ENCODE data around the gene LTB4R2. TPM values are rescaled to one million over a fixed set of nuclear protein-coding genes. Genes with fewer than 3 reads are reported as not detected.
A peak's percentile ranks its signal among the peaks of the same experiment; 100 is the strongest.
"Not testable (repeated sequence)": the region's sequence is repeated elsewhere in the genome, so short reads cannot be mapped to it uniquely, and the experiment has no call there.

The LTB4R2 gene
- total RNA-seq, 2 donors from 2014 or later: 2.5 to 4.0 TPM

DNA sequence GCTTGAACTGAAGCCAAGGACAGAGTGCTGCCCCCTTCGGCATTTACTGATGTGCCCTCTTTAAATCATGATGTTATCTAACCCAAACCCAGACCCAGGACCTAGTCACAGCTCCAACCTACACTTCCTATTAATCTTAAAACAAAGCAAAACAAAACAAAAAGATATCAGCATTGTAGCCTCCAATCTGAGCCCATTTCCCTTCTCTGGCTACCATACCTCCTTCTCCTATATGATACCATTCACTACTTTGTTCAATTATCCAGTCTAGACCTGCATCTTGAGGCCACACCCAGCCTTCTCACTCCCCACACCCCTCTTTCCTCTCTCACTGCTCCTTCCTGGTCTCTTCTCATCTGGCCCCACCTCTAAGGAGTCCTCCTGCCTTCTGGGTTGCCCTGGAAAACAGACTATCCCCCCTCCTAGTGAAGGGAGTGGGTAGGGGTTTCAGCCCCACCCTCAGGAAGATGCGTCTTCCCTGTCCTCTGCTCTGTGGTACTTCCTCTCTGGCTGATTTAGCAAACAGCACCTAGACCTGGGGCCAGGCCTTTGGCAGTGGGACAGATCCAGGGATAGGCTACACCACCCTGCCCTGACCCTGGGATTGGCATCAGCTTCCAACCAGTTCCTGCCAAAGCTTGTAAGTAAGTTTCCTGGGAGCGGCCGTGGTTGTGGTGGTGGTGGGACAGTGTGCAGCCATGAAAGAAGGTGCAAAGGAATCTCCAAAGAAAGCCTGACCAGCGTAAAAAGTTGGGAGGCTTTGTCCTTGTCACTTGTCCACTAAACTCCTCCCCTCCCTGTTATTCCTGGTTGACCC is 4.6 kb downstream of the LTB4R2 start:
- no peak for DNase-seq (ENCODE audit: low spot score)
- intact Hi-C loops (cut with DNase I): no loop called here

DNA sequence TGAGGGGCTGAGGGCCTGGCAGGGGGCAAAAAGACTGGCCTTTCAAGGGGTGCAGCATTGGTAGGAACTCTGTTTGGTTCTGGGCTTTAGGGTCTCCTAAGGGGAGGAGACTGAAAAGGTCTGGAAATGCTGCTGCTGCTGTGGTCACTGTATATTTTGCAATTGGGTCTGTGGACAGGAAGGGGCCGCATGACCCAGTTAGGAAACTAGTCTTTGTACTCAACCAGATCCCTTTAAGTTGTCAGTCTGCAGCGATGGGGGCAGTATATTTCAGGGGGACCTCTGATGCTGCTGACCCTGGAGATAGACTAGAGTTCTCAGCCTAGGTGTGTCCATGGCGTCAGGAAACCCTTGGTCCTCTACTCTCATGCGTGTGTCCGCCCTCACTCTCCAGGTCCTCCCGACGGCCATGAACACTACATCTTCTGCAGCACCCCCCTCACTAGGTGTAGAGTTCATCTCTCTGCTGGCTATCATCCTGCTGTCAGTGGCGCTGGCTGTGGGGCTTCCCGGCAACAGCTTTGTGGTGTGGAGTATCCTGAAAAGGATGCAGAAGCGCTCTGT is 5.4 kb downstream of the LTB4R2 start:
- intact Hi-C loops (cut with DNase I): no loop called here
- no peak for DNase-seq (ENCODE audit: low spot score)

DNA sequence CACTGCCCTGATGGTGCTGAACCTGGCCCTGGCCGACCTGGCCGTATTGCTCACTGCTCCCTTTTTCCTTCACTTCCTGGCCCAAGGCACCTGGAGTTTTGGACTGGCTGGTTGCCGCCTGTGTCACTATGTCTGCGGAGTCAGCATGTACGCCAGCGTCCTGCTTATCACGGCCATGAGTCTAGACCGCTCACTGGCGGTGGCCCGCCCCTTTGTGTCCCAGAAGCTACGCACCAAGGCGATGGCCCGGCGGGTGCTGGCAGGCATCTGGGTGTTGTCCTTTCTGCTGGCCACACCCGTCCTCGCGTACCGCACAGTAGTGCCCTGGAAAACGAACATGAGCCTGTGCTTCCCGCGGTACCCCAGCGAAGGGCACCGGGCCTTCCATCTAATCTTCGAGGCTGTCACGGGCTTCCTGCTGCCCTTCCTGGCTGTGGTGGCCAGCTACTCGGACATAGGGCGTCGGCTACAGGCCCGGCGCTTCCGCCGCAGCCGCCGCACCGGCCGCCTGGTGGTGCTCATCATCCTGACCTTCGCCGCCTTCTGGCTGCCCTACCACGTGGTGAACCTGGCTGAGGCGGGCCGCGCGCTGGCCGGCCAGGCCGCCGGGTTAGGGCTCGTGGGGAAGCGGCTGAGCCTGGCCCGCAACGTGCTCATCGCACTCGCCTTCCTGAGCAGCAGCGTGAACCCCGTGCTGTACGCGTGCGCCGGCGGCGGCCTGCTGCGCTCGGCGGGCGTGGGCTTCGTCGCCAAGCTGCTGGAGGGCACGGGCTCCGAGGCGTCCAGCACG is 6.1 kb downstream of the LTB4R2 start:
- intact Hi-C loops (cut with DNase I): no loop called here
- DNase-seq (ENCODE audit: low spot score): peak; percentile 90

- DNase-seq (ENCODE audit: low spot score): no peak
- intact Hi-C loops (cut with DNase I): no loop called here
Observed at GRCh38 chr14:24316597-24316950, 6.6 kb downstream of the LTB4R2 start.

DNA sequence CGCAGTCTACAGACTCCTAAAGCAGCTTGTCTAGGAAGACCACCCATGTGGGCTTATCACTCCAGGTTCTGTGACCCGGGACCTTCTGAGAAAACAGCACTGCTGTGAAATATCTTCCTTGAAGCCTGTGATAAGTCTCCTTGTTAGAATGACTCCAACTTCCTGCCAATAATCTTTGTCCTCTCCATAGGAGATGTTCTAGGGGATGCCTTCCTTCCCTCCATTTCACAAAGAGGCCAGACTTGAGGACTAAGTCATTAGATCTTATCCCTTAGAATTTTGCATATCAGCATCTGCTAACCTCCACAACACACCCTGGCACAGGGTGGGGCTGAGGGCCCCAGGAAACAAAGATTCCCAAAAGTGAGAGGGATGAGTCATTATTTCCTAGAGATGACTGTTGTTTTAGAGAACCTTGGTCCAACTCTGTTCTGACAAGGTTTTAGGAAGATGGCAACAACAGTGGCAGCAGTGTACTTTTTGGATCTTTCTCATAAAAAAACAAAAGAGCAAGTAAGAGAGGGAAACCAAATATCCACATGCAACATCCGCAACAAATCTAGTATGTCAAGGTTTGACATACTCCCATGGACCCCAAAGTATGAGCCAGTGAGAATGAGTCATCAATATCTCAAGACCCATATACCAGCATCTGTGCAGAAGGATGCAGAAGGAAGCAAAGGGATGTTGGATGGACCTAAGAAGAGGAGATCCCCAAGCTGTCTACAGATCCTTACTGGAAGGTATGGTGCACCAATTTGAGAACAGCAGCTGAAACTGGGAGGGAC is 7.4 kb downstream of the LTB4R2 start:
- no peak for DNase-seq (ENCODE audit: low spot score)
- intact Hi-C loops (cut with DNase I): no loop called here

DNA sequence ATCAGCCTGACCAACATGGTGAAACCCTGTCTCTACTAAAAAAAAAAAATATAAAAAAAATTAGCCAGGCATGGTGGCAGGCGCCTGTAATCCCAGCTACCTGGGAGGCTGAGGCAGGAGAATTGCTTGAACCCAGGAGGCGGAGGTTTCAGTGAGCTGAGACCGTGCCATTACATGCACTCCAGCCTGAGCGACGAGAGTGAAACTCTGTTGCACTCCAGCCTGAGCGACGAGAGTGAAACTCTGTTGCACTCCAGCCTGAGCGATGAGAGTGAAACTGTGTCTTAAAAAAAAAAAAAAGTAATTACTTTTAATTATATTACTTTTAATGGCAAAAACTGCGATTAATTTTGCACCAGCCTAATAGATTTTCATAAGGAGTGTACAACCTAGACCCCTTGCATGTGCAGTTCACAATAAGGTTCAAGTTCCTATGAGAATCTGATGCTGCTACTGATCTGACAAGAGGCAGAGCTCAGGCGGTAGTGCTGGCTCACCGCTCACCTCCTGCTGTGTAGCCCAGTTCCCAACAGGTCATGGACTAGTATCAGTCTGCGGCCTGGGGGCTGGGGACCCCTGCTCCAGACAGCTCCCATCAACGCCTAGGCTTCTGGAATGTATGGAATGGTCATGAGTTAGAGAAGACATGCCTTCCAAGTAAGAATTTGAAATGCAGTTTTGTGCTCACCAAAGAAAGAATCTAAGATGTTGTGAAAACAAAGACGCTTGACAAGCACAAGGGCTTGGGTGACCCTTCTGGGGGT is 11.5 kb downstream of the LTB4R2 start:
- intact Hi-C loops (cut with DNase I): no loop called here

DNA sequence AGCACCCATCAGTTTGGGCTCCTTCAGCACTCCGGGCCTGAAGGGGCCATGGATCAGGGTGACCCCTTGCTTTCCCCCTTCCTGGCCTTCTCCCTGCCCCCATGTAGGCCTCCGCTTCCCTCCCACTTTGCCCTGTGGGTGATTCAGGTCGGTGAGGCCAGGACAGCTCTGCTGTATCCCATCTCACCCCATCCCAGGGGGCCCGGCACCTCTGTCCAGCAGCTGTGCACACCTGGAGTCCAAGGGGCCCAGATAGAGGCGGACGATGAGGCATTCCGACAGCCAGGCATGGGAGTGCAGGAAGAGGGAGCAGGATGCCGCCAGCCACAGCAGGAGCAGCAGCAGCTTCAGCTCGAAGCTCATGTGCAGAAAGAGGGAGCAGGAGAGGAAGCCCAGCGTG is 12.7 kb downstream of the LTB4R2 start:
- intact Hi-C loops (cut with DNase I): no loop called here
- DNase-seq (ENCODE audit: low spot score): no peak

More for the DNA sequence above, 11.5 kb downstream of the LTB4R2 start:
- no peak for DNase-seq (ENCODE audit: low spot score)

- DNase-seq (ENCODE audit: low spot score): no peak
- intact Hi-C loops (cut with DNase I): no loop called here
Observed at GRCh38 chr14:24323341-24323740, 13.4 kb downstream of the LTB4R2 start.

DNA sequence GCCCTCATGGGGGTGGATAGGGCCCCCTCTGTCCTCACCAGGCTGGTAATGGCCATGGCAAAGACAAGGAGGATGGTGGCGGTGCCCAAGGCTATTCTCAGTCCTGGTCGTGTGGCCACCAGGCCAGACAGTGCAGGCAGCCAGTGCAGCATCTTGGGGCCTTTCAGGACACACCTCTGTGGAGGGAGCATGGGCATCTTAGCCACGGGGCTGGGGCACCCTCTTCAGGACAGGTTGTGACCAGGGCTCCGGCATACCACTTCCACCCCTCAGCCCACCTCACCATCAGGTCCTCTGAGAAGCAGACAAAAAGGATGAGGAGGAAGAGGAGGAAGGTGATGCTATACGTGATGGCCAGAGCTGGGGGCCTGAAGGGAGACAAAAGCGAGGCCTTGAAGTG is 14.1 kb downstream of the LTB4R2 start:
- no peak for DNase-seq (ENCODE audit: low spot score)
- intact Hi-C loops (cut with DNase I): no loop called here

DNA sequence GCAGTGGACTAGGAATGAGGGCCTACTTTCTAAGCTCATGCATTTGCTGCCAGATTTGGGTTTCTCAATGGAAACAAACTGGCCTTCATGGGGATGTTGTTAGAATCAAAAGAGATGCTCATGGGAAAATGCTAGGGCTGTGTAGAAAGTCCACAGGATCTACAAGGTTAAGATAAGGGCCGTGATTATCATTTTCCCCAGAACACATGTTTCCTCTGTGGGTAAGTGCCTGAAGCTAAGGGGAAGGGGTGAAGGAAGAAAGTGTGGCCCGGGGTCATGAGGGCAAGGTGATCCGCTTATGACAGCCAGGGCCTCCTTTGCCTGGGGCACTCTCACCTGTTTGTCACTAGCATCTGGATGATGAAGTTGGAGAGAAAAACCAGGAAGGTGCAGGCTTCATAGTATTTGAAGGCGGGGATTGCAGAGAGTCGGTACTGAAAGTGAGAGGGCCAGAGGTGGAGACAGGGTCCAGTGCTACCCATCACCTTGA is 15.1 kb downstream of the LTB4R2 start:
- intact Hi-C loops (cut with DNase I): no loop called here
- DNase-seq (ENCODE audit: low spot score): no peak

DNA sequence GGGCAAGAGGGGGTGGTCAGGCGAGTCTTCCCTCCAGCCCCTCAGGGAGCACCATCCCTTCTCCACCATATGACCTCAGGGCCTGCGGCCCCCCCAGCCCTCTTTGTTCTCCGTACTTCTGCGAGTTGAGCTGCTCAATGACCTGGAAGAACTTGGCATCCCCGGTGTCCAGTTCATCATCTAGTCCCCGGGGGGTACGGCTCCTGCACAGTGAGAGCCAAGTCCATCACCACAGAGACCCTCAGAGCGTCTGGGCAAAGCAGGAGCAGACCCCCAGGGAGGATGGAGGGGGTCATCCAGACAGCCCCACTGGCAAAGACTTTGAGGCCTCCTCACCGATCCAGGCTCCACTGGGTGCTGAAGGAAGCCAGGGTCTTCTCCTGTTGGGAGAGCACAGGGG is 16.0 kb downstream of the LTB4R2 start:
- no peak for DNase-seq (ENCODE audit: low spot score)
- intact Hi-C loops (cut with DNase I): no loop called here

DNA sequence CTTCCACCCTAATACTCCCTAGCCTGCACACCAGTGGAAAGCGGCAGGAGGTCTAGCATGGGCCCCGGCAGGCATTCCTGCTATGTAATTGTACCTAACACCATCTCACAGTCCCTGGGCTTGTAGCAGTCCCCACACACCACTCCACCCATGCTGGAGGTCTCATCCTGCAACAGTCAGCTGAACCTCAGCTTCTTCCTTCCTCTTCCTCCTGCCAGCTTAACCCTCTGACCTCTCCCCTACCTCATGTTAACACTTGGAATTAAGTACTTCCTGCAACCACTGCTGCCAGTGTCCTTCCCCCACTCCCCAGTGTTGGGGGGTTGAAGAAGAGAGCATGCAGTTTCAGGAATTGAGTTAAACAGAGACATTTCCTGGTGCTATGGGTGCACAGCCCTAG is 17.4 kb downstream of the LTB4R2 start:
- DNase-seq (ENCODE audit: low spot score): no peak
- intact Hi-C loops (cut with DNase I): no loop called here

DNA sequence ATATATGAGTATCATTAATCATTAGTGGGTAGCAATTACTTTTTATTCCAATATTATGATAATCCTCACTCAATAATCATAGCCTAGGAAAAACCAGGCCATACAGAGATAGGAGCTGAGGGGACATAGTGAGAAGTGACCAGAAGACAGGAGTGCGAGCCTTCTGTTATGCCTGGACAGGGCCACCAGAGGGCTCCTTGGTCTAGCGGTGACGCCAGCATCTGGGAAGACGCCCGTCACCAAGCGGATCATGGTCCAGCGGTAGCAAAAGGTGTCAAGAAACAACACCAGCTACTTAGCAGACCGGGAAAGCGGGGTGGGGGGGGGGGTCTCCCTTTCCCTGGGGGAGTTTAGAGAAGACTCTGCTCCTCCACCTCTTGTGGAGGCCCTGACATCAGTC is 18.0 kb downstream of the LTB4R2 start:
- peak; percentile 88 for DNase-seq (ENCODE audit: low spot score)
- intact Hi-C loops (cut with DNase I): not testable (repeated sequence)

DNA sequence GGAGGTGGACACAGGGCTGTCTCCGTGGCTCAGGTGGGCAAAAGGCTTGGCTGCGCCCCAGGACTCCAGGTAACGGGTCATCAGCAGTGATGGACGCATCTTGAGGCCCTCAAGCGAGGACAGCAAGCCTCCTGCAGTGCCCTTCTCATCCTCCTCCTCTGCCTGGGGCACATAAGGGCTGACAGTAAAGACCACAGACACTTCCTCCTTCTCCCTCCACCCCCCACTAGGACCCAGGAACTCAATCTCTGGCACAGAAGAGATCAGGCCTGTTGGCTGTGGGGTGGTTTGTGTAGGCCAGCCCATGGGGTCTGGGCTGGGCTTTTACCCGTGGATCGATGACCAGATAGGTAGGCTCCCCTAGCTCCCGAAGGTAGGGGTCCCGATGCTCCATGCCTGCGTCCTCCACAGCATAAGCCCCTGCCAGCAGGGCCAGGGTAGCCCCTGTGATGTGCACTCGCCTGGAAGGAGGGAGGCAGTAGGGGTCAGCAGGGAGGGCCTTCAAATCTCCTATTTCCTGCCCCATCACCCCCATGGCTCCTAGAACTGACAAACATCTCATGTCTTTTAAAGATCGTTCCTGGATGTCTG is 19.2 kb downstream of the LTB4R2 start:
- intact Hi-C loops (cut with DNase I): no loop called here
- no peak for DNase-seq (ENCODE audit: low spot score)

DNA sequence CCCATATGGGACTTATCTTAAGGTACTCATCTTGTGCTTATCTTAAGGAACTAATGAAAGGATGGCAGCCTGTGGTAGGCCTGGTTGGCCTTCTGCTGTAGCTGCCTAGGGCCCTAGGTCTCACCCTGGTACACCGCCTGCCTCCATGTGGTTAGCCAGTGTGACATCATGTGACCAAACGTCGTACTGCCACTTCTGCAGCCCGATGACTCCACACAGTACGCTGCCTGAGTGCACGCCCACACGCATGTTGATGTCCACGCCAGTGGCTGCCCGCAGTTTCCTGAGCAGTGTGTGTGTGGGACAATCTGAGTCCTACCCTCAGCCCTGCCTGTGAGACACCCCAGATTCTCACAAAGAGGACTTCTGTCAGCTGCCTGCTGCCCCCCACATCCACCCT is 19.8 kb downstream of the LTB4R2 start:
- peak; percentile 88 for DNase-seq (ENCODE audit: low spot score)
- intact Hi-C loops (cut with DNase I): loop anchor here (2.0 to 5.0 kb wide), 2 partner anchors 107 to 108 kb away; no protein-coding TSS in a partner anchor

DNA sequence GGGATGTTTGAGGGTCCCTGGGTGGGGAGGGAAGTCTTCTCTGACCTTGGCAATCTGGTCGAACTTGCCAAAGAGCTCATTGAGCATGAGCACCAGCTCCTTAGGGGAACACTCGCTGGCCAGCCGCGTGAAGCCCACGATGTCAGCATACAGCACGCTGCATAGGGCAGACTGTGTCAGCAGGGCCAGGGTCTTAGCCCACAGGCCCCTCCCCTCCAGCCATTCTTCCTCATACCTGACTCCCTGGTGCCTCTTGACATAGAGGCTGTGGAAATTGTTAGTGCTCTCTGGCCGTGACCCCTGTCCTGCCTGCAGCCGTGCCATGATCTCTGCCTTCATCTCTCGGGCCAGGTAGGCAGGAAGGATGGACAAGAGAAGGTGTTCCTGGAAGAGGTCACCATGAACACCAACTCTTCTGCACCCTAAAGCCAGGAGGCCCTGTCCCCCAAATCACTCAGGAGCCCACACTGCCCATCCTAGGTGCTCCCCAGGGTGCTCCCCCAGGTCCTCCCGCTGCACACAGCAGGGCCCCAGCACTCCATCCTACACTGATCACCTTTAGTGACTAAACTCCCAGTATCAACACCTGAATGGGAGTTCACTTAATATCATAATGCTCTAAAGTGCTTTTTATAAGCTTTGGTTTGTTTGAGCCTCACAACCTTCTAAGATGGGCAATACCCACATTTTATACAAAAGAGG is 21.2 kb downstream of the LTB4R2 start:
- intact Hi-C loops (cut with DNase I): loop anchor here (2.0 to 5.0 kb wide), 2 partner anchors 106 kb away; no protein-coding TSS in a partner anchor
- no peak for DNase-seq (ENCODE audit: low spot score)

DNA sequence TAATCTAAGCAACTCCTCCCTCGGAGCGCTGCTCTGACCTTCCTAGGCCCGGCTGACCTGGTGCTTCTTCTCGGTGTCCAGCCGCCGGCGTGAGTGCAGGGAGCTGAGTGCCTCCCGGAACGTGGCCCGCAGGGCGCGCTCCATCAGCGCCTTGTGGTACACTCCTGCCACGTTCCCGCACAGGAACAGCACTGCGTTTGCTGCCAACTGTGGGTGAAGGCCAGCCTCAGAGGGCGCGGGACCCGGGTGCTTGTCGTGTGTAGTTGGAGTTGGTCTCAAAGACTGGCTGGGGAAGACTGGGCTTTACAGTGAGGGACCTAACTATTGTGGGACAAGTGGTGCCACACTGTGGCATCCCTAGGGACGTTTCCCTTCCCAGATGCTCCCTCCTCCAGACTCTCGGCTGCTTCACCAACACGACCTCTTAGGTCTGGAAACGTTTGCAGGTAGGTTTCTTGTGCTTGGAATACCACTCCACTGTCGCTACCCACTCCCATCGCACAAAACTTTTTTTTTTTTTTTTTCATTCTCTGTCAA is 21.9 kb downstream of the LTB4R2 start:
- DNase-seq (ENCODE audit: low spot score): no peak
- intact Hi-C loops (cut with DNase I): loop anchor here (2.0 to 5.0 kb wide), 2 partner anchors 105 to 106 kb away; no protein-coding TSS in a partner anchor
